ENCODE data around the gene PLK5.

Gene PLK5

GRCh38 chr19:1554968-1555367 is 31.1 kb downstream of the PLK5 start:
- no peak for TF ChIP-seq ZNF8 (CRISPR knock-in tag; IDR thresholded peaks at IDR 0.05)
- no peak for TF ChIP-seq OSR1 (CRISPR knock-in tag; IDR thresholded peaks at IDR 0.05)
- TF ChIP-seq ZNF565 (CRISPR knock-in tag; conservative IDR thresholded peaks at IDR 0.05; ENCODE audit: low read depth): no peak
- TF ChIP-seq TSHZ2 (CRISPR knock-in tag; IDR thresholded peaks at IDR 0.05): no peak
- TF ChIP-seq PPARA (CRISPR knock-in tag; IDR thresholded peaks at IDR 0.05; ENCODE audit: borderline replicate concordance): no peak
- ATAC-seq: no peak

- TF ChIP-seq SNAI2 (CRISPR knock-in tag; IDR thresholded peaks at IDR 0.05) (no peak), BACH2 (CRISPR knock-in tag; IDR thresholded peaks at IDR 0.05; ENCODE audit: borderline replicate concordance) (no peak), PPARA (CRISPR knock-in tag; IDR thresholded peaks at IDR 0.05; ENCODE audit: borderline replicate concordance) (no peak), ZFP30 (CRISPR knock-in tag; IDR thresholded peaks at IDR 0.05) (no peak)
- TF ChIP-seq, protein P1, sequence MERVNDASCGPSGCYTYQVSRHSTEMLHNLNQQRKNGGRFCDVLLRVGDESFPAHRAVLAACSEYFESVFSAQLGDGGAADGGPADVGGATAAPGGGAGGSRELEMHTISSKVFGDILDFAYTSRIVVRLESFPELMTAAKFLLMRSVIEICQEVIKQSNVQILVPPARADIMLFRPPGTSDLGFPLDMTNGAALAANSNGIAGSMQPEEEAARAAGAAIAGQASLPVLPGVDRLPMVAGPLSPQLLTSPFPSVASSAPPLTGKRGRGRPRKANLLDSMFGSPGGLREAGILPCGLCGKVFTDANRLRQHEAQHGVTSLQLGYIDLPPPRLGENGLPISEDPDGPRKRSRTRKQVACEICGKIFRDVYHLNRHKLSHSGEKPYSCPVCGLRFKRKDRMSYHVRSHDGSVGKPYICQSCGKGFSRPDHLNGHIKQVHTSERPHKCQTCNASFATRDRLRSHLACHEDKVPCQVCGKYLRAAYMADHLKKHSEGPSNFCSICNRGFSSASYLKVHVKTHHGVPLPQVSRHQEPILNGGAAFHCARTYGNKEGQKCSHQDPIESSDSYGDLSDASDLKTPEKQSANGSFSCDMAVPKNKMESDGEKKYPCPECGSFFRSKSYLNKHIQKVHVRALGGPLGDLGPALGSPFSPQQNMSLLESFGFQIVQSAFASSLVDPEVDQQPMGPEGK (CRISPR knock-in tag; IDR thresholded peaks at IDR 0.05; ENCODE audit: borderline replicate concordance): no peak
- no peak for ATAC-seq
Measured at GRCh38 chr19:1555487-1556389, 31.9 kb downstream of the PLK5 start.

DNA sequence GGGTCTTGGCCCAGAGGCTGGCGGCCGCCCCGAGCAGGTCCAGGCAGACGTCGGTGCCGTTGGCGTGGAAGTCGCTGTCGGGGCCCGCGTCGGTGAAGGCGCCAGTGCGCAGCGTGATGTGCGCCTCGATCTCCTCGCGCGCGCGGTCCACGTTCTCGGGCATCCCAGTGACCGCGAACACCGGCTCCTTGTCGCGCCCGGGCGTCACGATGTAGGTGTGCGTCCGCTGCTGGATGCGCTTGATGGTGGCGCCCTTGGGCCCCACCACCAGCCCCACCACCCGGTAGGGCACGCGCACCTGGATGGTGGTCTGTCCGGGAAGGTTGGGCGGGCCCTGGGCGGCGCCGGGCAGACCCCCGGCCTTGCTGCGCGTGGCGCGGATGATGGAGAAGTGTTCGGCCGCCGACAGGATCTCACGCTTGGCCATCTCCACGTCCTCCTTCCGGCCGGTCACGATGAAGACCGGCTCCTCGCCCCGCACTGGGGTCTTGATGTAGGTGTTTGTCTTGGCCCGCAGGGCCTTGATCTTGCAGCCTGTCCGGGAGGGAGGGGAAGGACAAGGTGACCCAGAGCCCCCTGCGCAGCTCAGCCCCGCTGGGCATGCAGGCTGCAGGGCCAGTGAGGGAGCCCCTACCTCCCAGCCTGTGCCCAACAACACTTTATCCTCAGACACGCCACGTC is 32.7 kb downstream of the PLK5 start:
- ATAC-seq: no peak

DNA sequence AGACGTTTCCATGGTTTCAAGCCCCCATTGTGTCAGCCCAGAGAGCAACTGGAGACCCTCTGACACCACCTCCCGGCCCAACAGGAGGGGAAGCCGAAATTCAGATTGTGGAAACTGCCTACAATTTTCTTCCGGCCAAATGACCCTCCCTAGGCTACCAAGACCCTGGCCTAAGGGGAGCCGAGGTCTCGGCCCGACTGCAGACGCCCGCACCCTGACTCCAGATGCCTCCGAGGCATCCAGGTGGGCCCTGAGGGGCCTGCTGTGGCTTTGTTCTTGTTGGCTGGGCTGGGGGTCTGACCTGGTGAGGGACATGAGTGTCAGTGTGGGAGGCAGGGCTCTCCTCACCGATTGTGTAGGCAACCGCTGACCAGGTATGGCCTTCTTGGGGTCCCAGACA is 34.7 kb downstream of the PLK5 start:
- ATAC-seq: no peak
- TF ChIP-seq ZFP3 (CRISPR knock-in tag; IDR thresholded peaks at IDR 0.05): no peak
- no peak for TF ChIP-seq CSDC2 (CRISPR knock-in tag; IDR thresholded peaks at IDR 0.05)
- TF ChIP-seq ZNF565 (CRISPR knock-in tag; conservative IDR thresholded peaks at IDR 0.05; ENCODE audit: low read depth): no peak

More for the DNA sequence above, 32.7 kb downstream of the PLK5 start:
- no peak for TF ChIP-seq ZNF565 (CRISPR knock-in tag; conservative IDR thresholded peaks at IDR 0.05; ENCODE audit: low read depth)
- TF ChIP-seq ZFP30 (CRISPR knock-in tag; IDR thresholded peaks at IDR 0.05): no peak
- TF ChIP-seq ISL1 (CRISPR knock-in tag; IDR thresholded peaks at IDR 0.05): no peak
- no peak for TF ChIP-seq ESRRG (CRISPR knock-in tag; IDR thresholded peaks at IDR 0.05)
- no peak for TF ChIP-seq CSDC2 (CRISPR knock-in tag; IDR thresholded peaks at IDR 0.05)
- no peak for TF ChIP-seq GLIS3 (CRISPR knock-in tag; IDR thresholded peaks at IDR 0.05)
- no peak for TF ChIP-seq TOX (CRISPR knock-in tag; IDR thresholded peaks at IDR 0.05; ENCODE audit: borderline replicate concordance)
- no peak for TF ChIP-seq ZNF8 (CRISPR knock-in tag; IDR thresholded peaks at IDR 0.05)
- TF ChIP-seq OSR1 (CRISPR knock-in tag; IDR thresholded peaks at IDR 0.05): no peak
- TF ChIP-seq, protein P2, sequence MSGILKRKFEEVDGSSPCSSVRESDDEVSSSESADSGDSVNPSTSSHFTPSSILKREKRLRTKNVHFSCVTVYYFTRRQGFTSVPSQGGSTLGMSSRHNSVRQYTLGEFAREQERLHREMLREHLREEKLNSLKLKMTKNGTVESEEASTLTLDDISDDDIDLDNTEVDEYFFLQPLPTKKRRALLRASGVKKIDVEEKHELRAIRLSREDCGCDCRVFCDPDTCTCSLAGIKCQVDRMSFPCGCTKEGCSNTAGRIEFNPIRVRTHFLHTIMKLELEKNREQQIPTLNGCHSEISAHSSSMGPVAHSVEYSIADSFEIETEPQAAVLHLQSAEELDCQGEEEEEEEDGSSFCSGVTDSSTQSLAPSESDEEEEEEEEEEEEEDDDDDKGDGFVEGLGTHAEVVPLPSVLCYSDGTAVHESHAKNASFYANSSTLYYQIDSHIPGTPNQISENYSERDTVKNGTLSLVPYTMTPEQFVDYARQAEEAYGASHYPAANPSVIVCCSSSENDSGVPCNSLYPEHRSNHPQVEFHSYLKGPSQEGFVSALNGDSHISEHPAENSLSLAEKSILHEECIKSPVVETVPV (CRISPR knock-in tag; IDR thresholded peaks at IDR 0.05): no peak
- no peak for TF ChIP-seq TCF4 (CRISPR knock-in tag; IDR thresholded peaks at IDR 0.05; ENCODE audit: borderline replicate concordance)
- TF ChIP-seq ZNF70 (CRISPR knock-in tag; IDR thresholded peaks at IDR 0.05): no peak
- TF ChIP-seq ARNTL (CRISPR knock-in tag; IDR thresholded peaks at IDR 0.05; ENCODE audit: borderline replicate concordance, low read depth): no peak
- TF ChIP-seq ZC3H10 (CRISPR knock-in tag; IDR thresholded peaks at IDR 0.05): no peak

All from SK-N-SH treated with all-trans-retinoic acid at 6 μM for 48 hours (cell line).